Testis (tissue), 3 donors: Measurements from ENCODE around the gene LRRC41. TPM values are rescaled to one million over a fixed set of nuclear protein-coding genes. Genes with fewer than 3 reads are reported as not detected.
"Not testable (repeated sequence)": the region's sequence is repeated elsewhere in the genome, so short reads cannot be mapped to it uniquely, and the experiment has no call there.

Experiments used
- DNase-seq: peaks from one replicate; pipeline ENCODE4 v3.0.0-alpha.2; 2019
- H3K27ac ChIP-seq, 2 donors: fragments of 200-600 bp; sonication (generic); one replicate each; pipeline ENCODE4 v1.5.1; 2019
- H3K27me3 ChIP-seq: fragments of 200-600 bp; sonication (generic); one replicate; pipeline ENCODE4 v1.5.1; 2019
- H3K36me3 ChIP-seq: fragments of 200-600 bp; sonication (generic); one replicate; pipeline ENCODE4 v1.5.1; 2017; ENCODE audit warnings: low read depth; ENCODE audit errors: missing control alignments
- H3K4me1 ChIP-seq: fragments of 200-600 bp; sonication (generic); one replicate; pipeline ENCODE4 v1.5.1; 2019
- H3K4me3 ChIP-seq, 2 donors: fragments of 200-600 bp; sonication (generic); one replicate each; pipeline ENCODE4 v1.5.1; 2017 to 2019
- H3K9me3 ChIP-seq: fragments of 200-600 bp; sonication (generic); one replicate; pipeline ENCODE4 v1.5.1; 2017
- CTCF ChIP-seq, 3 experiments: fragments of 450-650 bp in 2 of 3; fragments of 200-600 bp in 1 of 3; sonication (generic) in 1 of 3; IDR thresholded peaks; one replicate each; pipeline ENCODE4 v1.5.1; 2016 to 2019; ENCODE audit warnings: antibody characterized with exemption in 3 of 3, mild to moderate bottlenecking in 2 of 3, moderate library complexity in 1 of 3
- POLR2A ChIP-seq: fragments of 450-650 bp; IDR thresholded peaks from one replicate; pipeline ENCODE4 v1.6.1; 2017; ENCODE audit warnings: antibody characterized with exemption, mild to moderate bottlenecking, moderate library complexity
- WGBS, 2 donors: methylation state at CpG; one replicate each; pipeline ENCODE4 v1.1.5; 2018; 5-methylcytosine and 5-hydroxymethylcytosine counted together
- intact Hi-C: fragments of 100-400 bp; cut with DNase I; formaldehyde crosslinking; loops from one replicate; pipeline ENCODE4 v1.15.1; 2023; ENCODE audit warnings: low total_unique reads
- polyA plus RNA-seq: library from polyadenylated mRNA; stranded (reverse); fragments of 350-450 nt; fragmentation: Illumina TruSeq; extraction: RNeasy Lipid Tissue Mini Kit (QIAGEN cat#74804); gene quantifications from one replicate; pipeline ENCODE4 v1.2.3, GENCODE V29; 2014; ENCODE audit warnings: low read depth, low replicate concordance; ENCODE audit not compliant: insufficient read depth
- total RNA-seq, 2 donors: library from RNA; depleted of rRNA; stranded (reverse); fragments of >200 nt; gene quantifications; one replicate each; pipeline ENCODE4 v1.2.3, GENCODE V29; 2016

The LRRC41 gene
- total and polyA plus RNA-seq, 3 donors from 2014 or later = 86.4 to 136 (median 123) TPM

- DNase-seq, intact Hi-C loops, H3K36me3 ChIP-seq, H3K4me1 ChIP-seq, H3K27me3 ChIP-seq, H3K4me3 ChIP-seq, H3K9me3 ChIP-seq: not testable (repeated sequence)
- 50 to 73% methylated on average over 7 of the region's 7 CpGs for WGBS, 2 donors
- peak overlapping the region in 1 of 2 donors; percentile 56 for H3K27ac ChIP-seq
Measured at GRCh38 chr1:46329807-46330206, 26.4 kb upstream of the LRRC41 start.

- H3K27me3 ChIP-seq, DNase-seq, H3K27ac ChIP-seq, H3K36me3 ChIP-seq, H3K4me1 ChIP-seq, H3K4me3 ChIP-seq, H3K9me3 ChIP-seq, intact Hi-C loops: not testable (repeated sequence)
- WGBS, 2 donors = 90 to 92% methylated on average over 7 of the region's 7 CpGs
Measured at GRCh38 chr1:46328182-46328581, 24.8 kb upstream of the LRRC41 start.

GRCh38 chr1:46325285-46326076 lies 22.1 kb upstream of the LRRC41 start:
- H3K27me3 ChIP-seq, H3K4me3 ChIP-seq, DNase-seq, H3K9me3 ChIP-seq, H3K36me3 ChIP-seq, H3K27ac ChIP-seq, H3K4me1 ChIP-seq, intact Hi-C loops: not testable (repeated sequence)
- 85 to 90% methylated on average over 11 of the region's 11 CpGs for WGBS, 2 donors

GRCh38 chr1:46322191-46322590 lies 18.8 kb upstream of the LRRC41 start:
- H3K9me3 ChIP-seq, H3K27ac ChIP-seq, H3K27me3 ChIP-seq, intact Hi-C loops, H3K36me3 ChIP-seq, DNase-seq, H3K4me1 ChIP-seq, H3K4me3 ChIP-seq: not testable (repeated sequence)
- WGBS, 2 donors = 93 to 96% methylated on average over 6 of the region's 6 CpGs

- H3K4me3 ChIP-seq, H3K4me1 ChIP-seq, H3K27ac ChIP-seq, H3K27me3 ChIP-seq, H3K36me3 ChIP-seq, H3K9me3 ChIP-seq, DNase-seq, intact Hi-C loops: not testable (repeated sequence)
- WGBS, 2 donors = 82% methylated on average over 13 of the region's 13 CpGs
Measured at GRCh38 chr1:46319960-46320914, 16.8 kb upstream of the LRRC41 start.

- H3K36me3 ChIP-seq, H3K4me3 ChIP-seq, intact Hi-C loops, H3K27ac ChIP-seq, H3K27me3 ChIP-seq, H3K9me3 ChIP-seq, H3K4me1 ChIP-seq, DNase-seq: not testable (repeated sequence)
- WGBS, 2 donors = 90% methylated on average over 6 of the region's 6 CpGs
Measured at GRCh38 chr1:46319301-46319700, 15.9 kb upstream of the LRRC41 start.

- H3K4me3 ChIP-seq = no peak overlapping the region
- 92 to 96% methylated on average over 1 of the region's 1 CpG for WGBS, 2 donors
- H3K36me3 ChIP-seq = no peaks in the 10 kb centered on the region
- H3K27me3 ChIP-seq = no peaks in the 10 kb centered on the region
- TF ChIP-seq CTCF (IDR thresholded peaks at IDR 0.05) = no peak
- TF ChIP-seq POLR2A = no peak
- H3K9me3 ChIP-seq = no peaks in the 10 kb centered on the region
- intact Hi-C loops = no loop called here
- H3K27ac ChIP-seq = no peak overlapping the region
- H3K4me1 ChIP-seq = no peaks in the 10 kb centered on the region
- no peak for DNase-seq
Measured at GRCh38 chr1:46317323-46317722, 13.9 kb upstream of the LRRC41 start.
